GM12801 (cell line): ENCODE measurements around the gene TBX1.

ENCODE experiments used
- CTCF ChIP-seq: IDR thresholded peaks from one replicate; pipeline ENCODE4 v1.5.1; 2011; ENCODE audit warnings: control low read depth; ENCODE audit not compliant: insufficient read length; ENCODE audit errors: extremely low read depth

The TBX1 gene

GRCh38 chr22:19775496-19776325 lies 15.1 kb downstream of the TBX1 start:
- TF ChIP-seq CTCF, result no peak

- TF ChIP-seq CTCF, result no peak
These were observed 16.0 kb downstream of the TBX1 start for GRCh38 chr22:19776433-19777031.

- TF ChIP-seq CTCF, result no peak
These were observed 18.4 kb downstream of the TBX1 start for GRCh38 chr22:19779011-19779421.

GRCh38 chr22:19779685-19780268 lies 19.2 kb downstream of the TBX1 start:
- no peak for TF ChIP-seq CTCF

- no peak for TF ChIP-seq CTCF
These were observed 22.0 kb downstream of the TBX1 start for GRCh38 chr22:19782533-19782932.

- no peak for TF ChIP-seq CTCF
These were observed 23.2 kb downstream of the TBX1 start for GRCh38 chr22:19783586-19784383.
